SU-DHL-6 (cell line): ENCODE results near the gene PER3.

Experiments
- EZH2phosphoT487 ChIP-seq: fragments of 200-600 bp; sonication (generic), shearing (Covaris generic); conservative IDR thresholded peaks from 2 replicates; pipeline ENCODE4 v1.6.1; 2018; ENCODE audit warnings: mild to moderate bottlenecking, antibody characterized with exemption, low read length, moderate library complexity, mixed read lengths
- TF ChIP-seq, protein P1 (sequence below): fragments of 200-600 bp; sonication (generic); IDR thresholded peaks from one replicate; pipeline ENCODE4 v1.5.1; 2017; ENCODE audit warnings: antibody characterized with exemption, mild to moderate bottlenecking, low read length, moderate library complexity; ENCODE audit not compliant: insufficient read depth, poor library complexity, severe bottlenecking

DNA sequence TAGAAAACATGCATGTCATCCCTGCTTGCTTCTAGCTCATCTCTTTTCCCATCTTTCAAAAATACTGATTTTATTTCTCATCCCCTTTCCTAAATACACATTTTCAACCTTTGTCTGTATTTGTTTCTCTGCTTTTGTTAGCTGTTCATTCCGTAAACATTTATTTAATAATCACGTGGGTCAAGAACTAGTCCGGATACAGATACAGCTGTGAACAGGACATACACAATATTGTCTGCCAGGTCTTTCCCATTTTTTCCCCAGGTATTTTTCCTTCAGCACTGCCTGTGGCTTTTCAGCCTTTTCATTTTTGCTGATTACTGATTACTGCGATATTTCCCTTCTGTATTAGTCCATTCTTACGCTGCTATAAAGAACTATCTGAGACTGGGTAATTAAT, 5.7 kb downstream of the PER3 start:
- TF ChIP-seq, protein P1, sequence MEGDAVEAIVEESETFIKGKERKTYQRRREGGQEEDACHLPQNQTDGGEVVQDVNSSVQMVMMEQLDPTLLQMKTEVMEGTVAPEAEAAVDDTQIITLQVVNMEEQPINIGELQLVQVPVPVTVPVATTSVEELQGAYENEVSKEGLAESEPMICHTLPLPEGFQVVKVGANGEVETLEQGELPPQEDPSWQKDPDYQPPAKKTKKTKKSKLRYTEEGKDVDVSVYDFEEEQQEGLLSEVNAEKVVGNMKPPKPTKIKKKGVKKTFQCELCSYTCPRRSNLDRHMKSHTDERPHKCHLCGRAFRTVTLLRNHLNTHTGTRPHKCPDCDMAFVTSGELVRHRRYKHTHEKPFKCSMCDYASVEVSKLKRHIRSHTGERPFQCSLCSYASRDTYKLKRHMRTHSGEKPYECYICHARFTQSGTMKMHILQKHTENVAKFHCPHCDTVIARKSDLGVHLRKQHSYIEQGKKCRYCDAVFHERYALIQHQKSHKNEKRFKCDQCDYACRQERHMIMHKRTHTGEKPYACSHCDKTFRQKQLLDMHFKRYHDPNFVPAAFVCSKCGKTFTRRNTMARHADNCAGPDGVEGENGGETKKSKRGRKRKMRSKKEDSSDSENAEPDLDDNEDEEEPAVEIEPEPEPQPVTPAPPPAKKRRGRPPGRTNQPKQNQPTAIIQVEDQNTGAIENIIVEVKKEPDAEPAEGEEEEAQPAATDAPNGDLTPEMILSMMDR, result no peak
- no peak for TF ChIP-seq EZH2phosphoT487
